HUES6 (cell line): Measurements from ENCODE around the gene FLYWCH1.

Source experiments
- H3K27ac ChIP-seq: 2 replicates; pipeline ENCODE4 v1.7.0; 2013; ENCODE audit warnings: low read depth, mild to moderate bottlenecking, low read length, inconsistent platforms
- H3K27me3 ChIP-seq: 2 replicates; pipeline ENCODE4 v1.6.1; 2013; ENCODE audit warnings: low read length; ENCODE audit not compliant: control insufficient read depth, insufficient read depth
- H3K36me3 ChIP-seq: 2 replicates; pipeline ENCODE4 v1.6.1; 2013; ENCODE audit warnings: low read length; ENCODE audit not compliant: control insufficient read depth, insufficient read depth
- H3K4me1 ChIP-seq: 2 replicates; pipeline ENCODE4 v1.6.1; 2013; ENCODE audit warnings: low read length; ENCODE audit not compliant: control insufficient read depth, insufficient read depth
- H3K4me3 ChIP-seq: 2 replicates; pipeline ENCODE4 v1.5.1; 2013; ENCODE audit warnings: low read depth, low read length
- H3K9ac ChIP-seq: one replicate; pipeline ENCODE4 v1.6.1; 2013; ENCODE audit warnings: mild to moderate bottlenecking, low read length
- H3K9me3 ChIP-seq: 2 replicates; pipeline ENCODE4 v1.6.1; 2013; ENCODE audit warnings: low read depth, low read length; ENCODE audit not compliant: control insufficient read depth, insufficient read depth

The FLYWCH1 gene

GRCh38 chr16:2971985-2972784 is 60.5 kb downstream of the FLYWCH1 start:
- no peak overlapping the region for H3K27ac ChIP-seq

GRCh38 chr16:2973093-2973492 is 61.4 kb downstream of the FLYWCH1 start:
- Histone ChIP-seq H3K36me3 (peaks cover 68% of the 10 kb centered on the region), H3K27ac (no peak overlapping the region), H3K27me3 (peaks cover 6% of the 10 kb centered on the region; the same call in 1 of the 2 replicates), H3K9me3 (no peaks in the 10 kb centered on the region), H3K4me3 (no peak overlapping the region), H3K4me1 (peaks cover 14% of the 10 kb centered on the region), H3K9ac (no peak overlapping the region)

More at GRCh38 chr16:2971985-2972784, 60.5 kb downstream of the FLYWCH1 start:
- Histone ChIP-seq H3K36me3 (peaks cover 60% of the 10 kb centered on the region), H3K4me3 (no peak overlapping the region), H3K27me3 (peaks cover 15% of the 10 kb centered on the region; the same call in 1 of the 2 replicates), H3K9me3 (no peaks in the 10 kb centered on the region), H3K4me1 (peaks cover 14% of the 10 kb centered on the region), H3K9ac (no peak overlapping the region)

DNA sequence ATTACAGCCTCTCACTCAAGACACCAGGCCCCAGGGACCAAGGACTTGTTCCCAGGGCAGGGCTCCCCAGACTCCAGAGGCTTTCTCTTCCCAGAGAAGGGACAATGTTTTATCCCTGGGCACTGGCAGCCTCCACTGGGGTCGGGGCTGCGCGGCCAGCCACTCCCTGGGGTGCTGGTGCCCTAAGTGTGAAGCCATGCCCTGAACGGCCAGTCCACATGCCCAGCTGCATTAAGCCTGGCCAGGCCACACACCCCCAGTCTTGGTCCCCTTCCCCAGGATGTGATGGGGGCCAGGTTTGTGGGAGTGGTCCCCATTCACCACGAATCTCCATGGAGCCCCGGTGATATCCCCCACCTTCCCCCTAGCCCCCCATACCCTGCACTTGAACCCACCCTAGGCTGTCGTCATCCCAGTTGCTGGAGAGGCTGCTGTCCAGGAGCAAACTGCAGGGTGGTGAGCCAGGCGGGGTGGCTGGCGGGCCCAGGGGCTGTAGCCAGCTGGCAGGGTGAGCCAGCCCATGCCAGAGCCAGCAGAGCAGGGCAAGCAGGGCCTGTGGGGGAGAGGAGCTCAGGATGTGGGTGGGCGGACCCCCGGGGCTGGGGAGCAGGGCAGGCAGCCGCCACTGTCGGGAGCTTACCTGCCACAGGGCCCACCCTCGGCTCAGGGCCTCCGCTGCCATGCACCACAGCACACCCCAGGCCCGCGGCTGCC is 62.0 kb downstream of the FLYWCH1 start:
- no peak overlapping the region for H3K4me3 ChIP-seq
- no peak overlapping the region for H3K9ac ChIP-seq
- no peaks in the 10 kb centered on the region for H3K27me3 ChIP-seq
- H3K4me1 ChIP-seq: peaks cover 8% of the 10 kb centered on the region
- no peaks in the 10 kb centered on the region for H3K9me3 ChIP-seq
- H3K36me3 ChIP-seq: peaks cover 71% of the 10 kb centered on the region
- no peak overlapping the region for H3K27ac ChIP-seq

- no peak overlapping the region for H3K9ac ChIP-seq
- no peak overlapping the region for H3K27ac ChIP-seq
- H3K36me3 ChIP-seq: peaks cover 71% of the 10 kb centered on the region
- peaks cover 11% of the 10 kb centered on the region for H3K4me1 ChIP-seq
- H3K27me3 ChIP-seq: no peaks in the 10 kb centered on the region
- no peaks in the 10 kb centered on the region for H3K9me3 ChIP-seq
- no peak overlapping the region for H3K4me3 ChIP-seq
Observed at GRCh38 chr16:2974319-2975056, 62.8 kb downstream of the FLYWCH1 start.

GRCh38 chr16:2975161-2975795 is 63.5 kb downstream of the FLYWCH1 start:
- Histone ChIP-seq H3K4me3 (no peak overlapping the region), H3K36me3 (peaks cover 71% of the 10 kb centered on the region), H3K4me1 (peaks cover 13% of the 10 kb centered on the region), H3K9ac (no peak overlapping the region), H3K9me3 (no peaks in the 10 kb centered on the region), H3K27ac (no peak overlapping the region), H3K27me3 (no peaks in the 10 kb centered on the region)

GRCh38 chr16:2976201-2976600 is 64.5 kb downstream of the FLYWCH1 start:
- H3K36me3 ChIP-seq: peaks cover 70% of the 10 kb centered on the region

GRCh38 chr16:2976673-2977072 is 64.9 kb downstream of the FLYWCH1 start:
- Histone ChIP-seq H3K27me3 (no peaks in the 10 kb centered on the region), H3K4me3 (no peak overlapping the region), H3K27ac (no peak overlapping the region), H3K9ac (no peak overlapping the region), H3K4me1 (peaks cover 15% of the 10 kb centered on the region), H3K9me3 (no peaks in the 10 kb centered on the region), H3K36me3 (peaks cover 65% of the 10 kb centered on the region)

More at GRCh38 chr16:2976201-2976600, 64.5 kb downstream of the FLYWCH1 start:
- no peaks in the 10 kb centered on the region for H3K27me3 ChIP-seq
- H3K9me3 ChIP-seq: no peaks in the 10 kb centered on the region
- peaks cover 10% of the 10 kb centered on the region for H3K4me1 ChIP-seq
- no peak overlapping the region for H3K27ac ChIP-seq
- H3K4me3 ChIP-seq: no peak overlapping the region
- H3K9ac ChIP-seq: no peak overlapping the region

DNA sequence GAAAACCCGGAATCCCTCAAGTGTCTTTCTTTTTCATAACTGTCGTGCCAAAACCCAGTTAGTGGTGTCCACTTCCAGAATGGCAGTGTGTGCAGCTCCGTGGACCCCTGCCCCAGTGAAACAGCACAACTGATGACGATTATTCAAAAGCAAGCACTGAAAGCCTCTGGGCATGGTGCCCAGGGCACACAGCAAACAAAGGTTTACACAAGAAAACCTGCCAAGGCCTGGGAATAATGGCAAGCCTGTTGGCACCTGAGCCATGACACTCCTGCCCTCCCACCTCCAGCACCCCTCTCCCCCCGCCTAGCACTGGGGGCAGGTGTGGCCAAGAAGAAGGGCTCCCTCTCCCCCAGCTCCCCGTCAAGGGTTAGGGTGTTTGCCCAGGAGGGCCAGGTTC is 65.7 kb downstream of the FLYWCH1 start:
- H3K9ac ChIP-seq: no peak overlapping the region

DNA sequence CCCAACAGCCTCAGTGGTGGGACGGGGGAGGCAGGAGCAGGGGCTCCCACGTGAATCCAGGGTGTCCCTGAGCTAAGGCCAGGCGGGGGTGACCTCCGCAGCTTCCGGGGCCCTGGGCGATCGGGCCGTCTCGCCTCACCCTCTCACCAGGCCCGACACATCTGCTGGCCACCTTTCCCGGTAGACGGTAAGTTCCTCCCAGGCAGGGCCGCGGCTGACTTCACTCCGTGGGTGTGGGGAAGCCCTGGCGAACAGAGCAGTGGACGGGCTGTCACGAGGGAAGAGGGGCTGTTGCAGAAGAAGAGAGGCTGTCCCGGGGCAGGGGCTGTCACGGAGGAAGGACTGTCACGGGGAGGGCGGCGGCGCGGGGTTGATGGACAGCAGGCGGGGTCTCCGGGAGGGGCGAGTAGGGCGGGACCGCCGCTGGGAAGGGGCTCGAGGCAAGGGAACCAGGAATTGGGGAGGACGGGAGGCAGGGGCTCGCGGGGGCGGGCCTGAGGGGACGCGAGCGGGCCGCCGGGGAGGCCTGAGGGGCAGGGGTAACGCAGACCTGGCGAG is 68.0 kb downstream of the FLYWCH1 start:
- H3K4me1 ChIP-seq: peaks cover 32% of the 10 kb centered on the region

More for the DNA sequence above, 65.7 kb downstream of the FLYWCH1 start:
- Histone ChIP-seq H3K27ac (no peak overlapping the region), H3K4me1 (peaks cover 23% of the 10 kb centered on the region), H3K9me3 (no peaks in the 10 kb centered on the region), H3K4me3 (no peak overlapping the region), H3K36me3 (peaks cover 57% of the 10 kb centered on the region), H3K27me3 (no peaks in the 10 kb centered on the region)

More for the DNA sequence above, 68.0 kb downstream of the FLYWCH1 start:
- peak overlapping the region; percentile 84 for H3K27ac ChIP-seq
- H3K27me3 ChIP-seq: no peaks in the 10 kb centered on the region
- no peaks in the 10 kb centered on the region for H3K9me3 ChIP-seq
- peak overlapping the region; percentile 86 for H3K4me3 ChIP-seq
- H3K9ac ChIP-seq: peak overlapping the region; percentile 91
- H3K36me3 ChIP-seq: peaks cover 34% of the 10 kb centered on the region
